HG02981 (cell line): ENCODE data around the gene CARHSP1.
"Not testable (repeated sequence)": the region's sequence is repeated elsewhere in the genome, so short reads cannot be mapped to it uniquely, and the experiment has no call there.

Experiments
- ATAC-seq: cut with Tn5 transposase; IDR thresholded peaks from one replicate; pipeline ENCODE4 v1.9.1; 2021; ENCODE audit warnings: mild to moderate bottlenecking, moderate library complexity; ENCODE audit not compliant: unreplicated experiment

The CARHSP1 gene

GRCh38 chr16:8868416-8869211, at the start of gene CARHSP1:
TSS of gene CARHSP1 (minus strand) at chr16:8869006. CDS start at chr16:8859328, 9,678 bp downstream.
- peak; percentile 62 for ATAC-seq

- not testable (repeated sequence) for ATAC-seq
Measured at GRCh38 chr16:8917336-8917735, 48.5 kb upstream of the CARHSP1 start.

GRCh38 chr16:8916541-8917225, 47.9 kb upstream of the CARHSP1 start:
- ATAC-seq: no peak

- no peak for ATAC-seq
Measured at GRCh38 chr16:8915722-8916301, 47.0 kb upstream of the CARHSP1 start.

GRCh38 chr16:8914098-8914497, 45.3 kb upstream of the CARHSP1 start:
- ATAC-seq: no peak

- no peak for ATAC-seq
Measured at GRCh38 chr16:8912793-8913192, 44.0 kb upstream of the CARHSP1 start.

- ATAC-seq: no peak
Measured at GRCh38 chr16:8910811-8911210, 42.0 kb upstream of the CARHSP1 start.

- no peak for ATAC-seq
Measured at GRCh38 chr16:8908810-8909468, 40.1 kb upstream of the CARHSP1 start.

- no peak for ATAC-seq
Measured at GRCh38 chr16:8907096-8907495, 38.3 kb upstream of the CARHSP1 start.

GRCh38 chr16:8905795-8906591, 37.2 kb upstream of the CARHSP1 start:
- ATAC-seq: no peak

- ATAC-seq: no peak
Measured at GRCh38 chr16:8905168-8905762, 36.5 kb upstream of the CARHSP1 start.

GRCh38 chr16:8904018-8904430, 35.2 kb upstream of the CARHSP1 start:
- no peak for ATAC-seq

- no peak for ATAC-seq
Measured at GRCh38 chr16:8903004-8903403, 34.2 kb upstream of the CARHSP1 start.

GRCh38 chr16:8901320-8901861, 32.6 kb upstream of the CARHSP1 start:
- no peak for ATAC-seq

GRCh38 chr16:8900343-8900742, 31.5 kb upstream of the CARHSP1 start:
- ATAC-seq: no peak

- ATAC-seq: no peak
Measured at GRCh38 chr16:8899709-8900317, 31.0 kb upstream of the CARHSP1 start.

- no peak for ATAC-seq
Measured at GRCh38 chr16:8898660-8899318, 30.0 kb upstream of the CARHSP1 start.

GRCh38 chr16:8894736-8895334, 26.0 kb upstream of the CARHSP1 start:
- no peak for ATAC-seq
